SU-DHL-6 (cell line): ENCODE measurements around the gene GAGE12C.
"Not testable (repeated sequence)": the region's sequence is repeated elsewhere in the genome, so short reads cannot be mapped to it uniquely, and the experiment has no call there.

Source experiments
- H2AFZ ChIP-seq: fragments of 200-600 bp; sonication (generic); 2 replicates; pipeline ENCODE4 v1.6.1; 2014; ENCODE audit warnings: low read depth, mild to moderate bottlenecking, moderate library complexity, mixed read lengths, antibody characterized with exemption, low read length; ENCODE audit not compliant: severe bottlenecking
- H3F3A ChIP-seq: fragments of 200-600 bp; shearing (Covaris generic); 2 replicates; pipeline ENCODE4 v1.6.0; 2016; ENCODE audit warnings: antibody characterized with exemption, mild to moderate bottlenecking; ENCODE audit not compliant: insufficient read depth
- H3K27ac ChIP-seq: fragments of 200-600 bp; sonication (generic); 2 replicates; pipeline ENCODE4 v1.5.1; 2016; ENCODE audit warnings: low read depth, mild to moderate bottlenecking, low read length, moderate library complexity, mixed read lengths
- H3K27me3 ChIP-seq: fragments of 200-600 bp; sonication (generic), shearing (Covaris generic); 2 replicates; pipeline ENCODE4 v1.6.0; 2014; ENCODE audit warnings: mild to moderate bottlenecking, low read length
- H3K36me3 ChIP-seq: fragments of 200-600 bp; sonication (generic); 2 replicates; pipeline ENCODE4 v1.6.1; 2014; ENCODE audit warnings: mild to moderate bottlenecking, low read length, mixed read lengths
- H3K4me2 ChIP-seq: fragments of 300-600, 200-600 bp; shearing (Covaris generic), sonication (generic); 2 replicates; pipeline ENCODE4 v1.6.0; 2014; ENCODE audit warnings: low read length, low read depth, mild to moderate bottlenecking; ENCODE audit not compliant: poor library complexity, severe bottlenecking
- H3K4me3 ChIP-seq: fragments of 200-600 bp; sonication (generic); 2 replicates; pipeline ENCODE4 v1.5.1; 2014; ENCODE audit warnings: antibody characterized with exemption, low read length, mild to moderate bottlenecking, mixed read lengths; ENCODE audit not compliant: insufficient read depth, poor library complexity, severe bottlenecking
- H3K79me2 ChIP-seq: fragments of 200-600 bp; sonication (generic); 2 replicates; pipeline ENCODE4 v1.6.1; 2014; ENCODE audit warnings: mild to moderate bottlenecking, low read length, moderate library complexity; ENCODE audit not compliant: insufficient read depth
- H3K9ac ChIP-seq: fragments of 200-600 bp; sonication (generic); 2 replicates; pipeline ENCODE4 v1.7.0; 2014; ENCODE audit warnings: mild to moderate bottlenecking, low read length
- H3K9me2 ChIP-seq: fragments of 200-600 bp; sonication (generic); replicated peaks from 2 replicates; pipeline ENCODE4 v1.6.1; 2014; ENCODE audit warnings: low read length; ENCODE audit not compliant: insufficient read depth
- H3K9me3 ChIP-seq: fragments of 200-600 bp; sonication (generic); 2 replicates; pipeline ENCODE4 v1.6.1; 2014; ENCODE audit warnings: low read length, mixed read lengths; ENCODE audit not compliant: insufficient read depth
- H4K20me1 ChIP-seq: fragments of 200-600 bp; sonication (generic); 2 replicates; pipeline ENCODE4 v1.6.1; 2014; ENCODE audit warnings: low read depth, mild to moderate bottlenecking, antibody characterized with exemption, low read length, moderate library complexity, mixed read lengths

The GAGE12C gene

DNA sequence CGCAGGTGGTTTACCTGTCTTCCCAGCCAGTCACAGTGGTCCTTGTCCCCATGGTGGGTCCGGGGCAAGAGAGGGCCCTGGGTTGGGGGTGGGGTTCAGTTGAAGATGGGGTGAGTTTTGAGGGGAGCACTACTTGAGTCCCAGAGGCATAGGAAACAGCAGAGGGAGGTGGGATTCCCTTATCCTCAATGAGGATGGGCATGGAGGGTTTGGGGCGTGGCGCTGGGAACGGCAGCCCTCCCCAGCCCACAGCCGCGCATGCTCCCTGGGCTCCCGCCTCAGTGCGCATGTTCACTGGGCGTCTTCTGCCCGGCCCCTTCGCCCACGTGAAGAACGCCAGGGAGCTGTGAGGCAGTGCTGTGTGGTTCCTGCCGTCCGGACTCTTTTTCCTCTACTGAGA, at the start of gene GAGE12C:
Gene GAGE12C, plus strand, starts transcription at position 301 of the 400 bp plus-strand sequence. CDS start 1,155 bp downstream, outside the sequence.
- not testable (repeated sequence) for H3K27me3 ChIP-seq, H3K9ac ChIP-seq, H2AFZ ChIP-seq

DNA sequence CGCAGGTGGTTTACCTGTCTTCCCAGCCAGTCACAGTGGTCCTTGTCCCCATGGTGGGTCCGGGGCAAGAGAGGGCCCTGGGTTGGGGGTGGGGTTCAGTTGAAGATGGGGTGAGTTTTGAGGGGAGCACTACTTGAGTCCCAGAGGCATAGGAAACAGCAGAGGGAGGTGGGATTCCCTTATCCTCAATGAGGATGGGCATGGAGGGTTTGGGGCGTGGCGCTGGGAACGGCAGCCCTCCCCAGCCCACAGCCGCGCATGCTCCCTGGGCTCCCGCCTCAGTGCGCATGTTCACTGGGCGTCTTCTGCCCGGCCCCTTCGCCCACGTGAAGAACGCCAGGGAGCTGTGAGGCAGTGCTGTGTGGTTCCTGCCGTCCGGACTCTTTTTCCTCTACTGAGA, 9.5 kb downstream of the GAGE12C start, which contains the start of gene GAGE12D:
Gene GAGE12D, plus strand, starts transcription at position 301 of the 400 bp plus-strand sequence. CDS start 1,155 bp downstream, outside the sequence.
- not testable (repeated sequence) for H2AFZ ChIP-seq, H3K9ac ChIP-seq, H3K4me3 ChIP-seq, H3K36me3 ChIP-seq, H3K27me3 ChIP-seq, H3K9me3 ChIP-seq, H3K27ac ChIP-seq, H3K79me2 ChIP-seq, H4K20me1 ChIP-seq, H3K4me2 ChIP-seq, H3K9me2 ChIP-seq, H3F3A ChIP-seq

More for the DNA sequence above, at the start of gene GAGE12C:
- H3K79me2 ChIP-seq, H3K36me3 ChIP-seq, H3K4me3 ChIP-seq, H3K27ac ChIP-seq, H4K20me1 ChIP-seq, H3K9me3 ChIP-seq, H3K4me2 ChIP-seq, H3K9me2 ChIP-seq, H3F3A ChIP-seq: not testable (repeated sequence)

GRCh38 chrX:49550989-49551388, 19.0 kb downstream of the GAGE12C start, which contains the start of gene GAGE12E:
GAGE12E (plus strand) TSS chrX:49551289; CDS start chrX:49552444, 1,155 bp downstream.
- H3K4me2 ChIP-seq, H2AFZ ChIP-seq, H3K36me3 ChIP-seq, H3K79me2 ChIP-seq, H3K9me2 ChIP-seq, H3K27ac ChIP-seq, H4K20me1 ChIP-seq, H3K9ac ChIP-seq, H3K27me3 ChIP-seq, H3F3A ChIP-seq, H3K4me3 ChIP-seq, H3K9me3 ChIP-seq: not testable (repeated sequence)

DNA sequence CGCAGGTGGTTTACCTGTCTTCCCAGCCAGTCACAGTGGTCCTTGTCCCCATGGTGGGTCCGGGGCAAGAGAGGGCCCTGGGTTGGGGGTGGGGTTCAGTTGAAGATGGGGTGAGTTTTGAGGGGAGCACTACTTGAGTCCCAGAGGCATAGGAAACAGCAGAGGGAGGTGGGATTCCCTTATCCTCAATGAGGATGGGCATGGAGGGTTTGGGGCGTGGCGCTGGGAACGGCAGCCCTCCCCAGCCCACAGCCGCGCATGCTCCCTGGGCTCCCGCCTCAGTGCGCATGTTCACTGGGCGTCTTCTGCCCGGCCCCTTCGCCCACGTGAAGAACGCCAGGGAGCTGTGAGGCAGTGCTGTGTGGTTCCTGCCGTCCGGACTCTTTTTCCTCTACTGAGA, 28.6 kb downstream of the GAGE12C start, which contains the start of gene GAGE12F:
Gene GAGE12F, plus strand, starts transcription at position 301 of the 400 bp plus-strand sequence. CDS start 1,155 bp downstream, outside the sequence.
- H4K20me1 ChIP-seq, H3F3A ChIP-seq, H3K9me2 ChIP-seq, H3K4me2 ChIP-seq, H3K79me2 ChIP-seq, H3K27me3 ChIP-seq, H3K9me3 ChIP-seq, H3K4me3 ChIP-seq, H3K27ac ChIP-seq, H3K9ac ChIP-seq, H2AFZ ChIP-seq, H3K36me3 ChIP-seq: not testable (repeated sequence)

DNA sequence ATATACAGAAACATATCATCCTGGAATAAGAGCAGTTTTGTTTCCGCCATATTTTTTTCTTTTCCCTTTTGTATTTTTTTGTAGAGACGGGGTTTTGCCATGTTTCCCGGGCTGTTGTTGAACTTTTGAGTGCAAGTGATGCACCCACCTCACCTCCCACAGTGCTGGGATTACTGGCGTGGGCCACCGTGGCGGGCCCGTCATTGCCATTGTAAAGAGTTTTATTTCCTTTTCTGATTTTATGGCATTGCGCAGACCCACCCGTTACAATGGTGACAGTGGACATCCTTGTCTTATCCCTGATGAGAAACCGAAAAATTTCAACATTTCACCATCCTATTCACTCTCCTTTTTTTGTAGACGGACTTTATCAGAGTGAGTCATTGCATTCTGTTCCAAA, 36.8 kb downstream of the GAGE12C start:
- H3K79me2 ChIP-seq, H2AFZ ChIP-seq, H3K9me2 ChIP-seq, H4K20me1 ChIP-seq, H3K36me3 ChIP-seq, H3K27me3 ChIP-seq, H3K4me3 ChIP-seq, H3K9ac ChIP-seq, H3K4me2 ChIP-seq, H3F3A ChIP-seq, H3K9me3 ChIP-seq, H3K27ac ChIP-seq: not testable (repeated sequence)

- H3K27ac ChIP-seq, H3K27me3 ChIP-seq, H2AFZ ChIP-seq, H3K9ac ChIP-seq, H3K4me3 ChIP-seq, H3K79me2 ChIP-seq, H4K20me1 ChIP-seq, H3K36me3 ChIP-seq, H3K9me2 ChIP-seq, H3F3A ChIP-seq, H3K9me3 ChIP-seq, H3K4me2 ChIP-seq: not testable (repeated sequence)
Measured at GRCh38 chrX:49569152-49569551, 37.2 kb downstream of the GAGE12C start.

DNA sequence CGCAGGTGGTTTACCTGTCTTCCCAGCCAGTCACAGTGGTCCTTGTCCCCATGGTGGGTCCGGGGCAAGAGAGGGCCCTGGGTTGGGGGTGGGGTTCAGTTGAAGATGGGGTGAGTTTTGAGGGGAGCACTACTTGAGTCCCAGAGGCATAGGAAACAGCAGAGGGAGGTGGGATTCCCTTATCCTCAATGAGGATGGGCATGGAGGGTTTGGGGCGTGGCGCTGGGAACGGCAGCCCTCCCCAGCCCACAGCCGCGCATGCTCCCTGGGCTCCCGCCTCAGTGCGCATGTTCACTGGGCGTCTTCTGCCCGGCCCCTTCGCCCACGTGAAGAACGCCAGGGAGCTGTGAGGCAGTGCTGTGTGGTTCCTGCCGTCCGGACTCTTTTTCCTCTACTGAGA, 38.1 kb downstream of the GAGE12C start, which contains the start of gene GAGE12G:
Gene GAGE12G, plus strand, starts transcription at position 301 of the 400 bp plus-strand sequence. CDS start 1,155 bp downstream, outside the sequence.
- H3K36me3 ChIP-seq, H3K9ac ChIP-seq, H2AFZ ChIP-seq, H3K27ac ChIP-seq, H3K4me3 ChIP-seq, H4K20me1 ChIP-seq, H3K79me2 ChIP-seq, H3F3A ChIP-seq, H3K4me2 ChIP-seq, H3K9me2 ChIP-seq, H3K9me3 ChIP-seq, H3K27me3 ChIP-seq: not testable (repeated sequence)

DNA sequence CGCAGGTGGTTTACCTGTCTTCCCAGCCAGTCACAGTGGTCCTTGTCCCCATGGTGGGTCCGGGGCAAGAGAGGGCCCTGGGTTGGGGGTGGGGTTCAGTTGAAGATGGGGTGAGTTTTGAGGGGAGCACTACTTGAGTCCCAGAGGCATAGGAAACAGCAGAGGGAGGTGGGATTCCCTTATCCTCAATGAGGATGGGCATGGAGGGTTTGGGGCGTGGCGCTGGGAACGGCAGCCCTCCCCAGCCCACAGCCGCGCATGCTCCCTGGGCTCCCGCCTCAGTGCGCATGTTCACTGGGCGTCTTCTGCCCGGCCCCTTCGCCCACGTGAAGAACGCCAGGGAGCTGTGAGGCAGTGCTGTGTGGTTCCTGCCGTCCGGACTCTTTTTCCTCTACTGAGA, 47.7 kb downstream of the GAGE12C start, which contains the start of gene GAGE12H:
Gene GAGE12H, plus strand, starts transcription at position 301 of the 400 bp plus-strand sequence. CDS start 1,155 bp downstream, outside the sequence.
- not testable (repeated sequence) for H3K79me2 ChIP-seq, H3F3A ChIP-seq, H3K9me2 ChIP-seq, H3K9me3 ChIP-seq, H3K36me3 ChIP-seq, H3K9ac ChIP-seq, H3K4me2 ChIP-seq, H3K27ac ChIP-seq, H4K20me1 ChIP-seq, H3K4me3 ChIP-seq, H2AFZ ChIP-seq, H3K27me3 ChIP-seq
